ENCODE results near the gene RNF227. TPM values are rescaled to one million over a fixed set of nuclear protein-coding genes. Genes with fewer than 3 reads are reported as not detected.

Gene RNF227
- total and polyA plus RNA-seq, 2 of the 13 experiments (the other 11 are each of a cell fraction or from before 2014, with no cell fraction given), result 0.20 to 0.79 TPM

GRCh38 chr17:7887482-7888183 is 28.5 kb downstream of the RNF227 start (continued):
- TF ChIP-seq ZNF331 (CRISPR knock-in tag; IDR thresholded peaks at IDR 0.05) (peak; percentile 20; the same call in 1 of the 2 replicates), RFX1 (IDR thresholded peaks at IDR 0.05) (no peak), PHF8 (CRISPR knock-in tag; IDR thresholded peaks at IDR 0.05) (peak; percentile 71), ZNF629 (CRISPR knock-in tag; conservative IDR thresholded peaks at IDR 0.05) (no peak), CHCHD3 (CRISPR knock-in tag; IDR thresholded peaks at IDR 0.05) (no peak), ARID3A (IDR thresholded peaks at IDR 0.05; ENCODE audit: low read depth, low read length) (no peak), ARID4A (CRISPR knock-in tag; IDR thresholded peaks at IDR 0.05; ENCODE audit: borderline replicate concordance) (peak; percentile 77), NFYC (CRISPR knock-in tag; IDR thresholded peaks at IDR 0.05) (no peak), ISL2 (CRISPR knock-in tag; IDR thresholded peaks at IDR 0.05) (0 out of 2 replicates have a peak, but pooled peaks have one; percentile 36), ZBTB1 (CRISPR knock-in tag; IDR thresholded peaks at IDR 0.05; ENCODE audit: borderline replicate concordance) (no peak), ZBTB37 (CRISPR knock-in tag; IDR thresholded peaks at IDR 0.05) (peak; percentile 87), RORA (CRISPR knock-in tag; IDR thresholded peaks at IDR 0.05) (no peak), ZFP62 (CRISPR knock-in tag; IDR thresholded peaks at IDR 0.05) (no peak), TFE3 (CRISPR knock-in tag; IDR thresholded peaks at IDR 0.05) (no peak), ZNF841 (CRISPR knock-in tag; IDR thresholded peaks at IDR 0.05; ENCODE audit: borderline replicate concordance) (no peak), PHF21A (CRISPR knock-in tag; IDR thresholded peaks at IDR 0.05) (peak; percentile 65; the same call in 1 of the 2 replicates), ZNF501 (CRISPR knock-in tag; IDR thresholded peaks at IDR 0.05) (peak; percentile 62; the same call in 1 of the 2 replicates), ZNF598 (CRISPR knock-in tag; IDR thresholded peaks at IDR 0.05; ENCODE audit: borderline replicate concordance) (no peak), ZNF607 (CRISPR knock-in tag; IDR thresholded peaks at IDR 0.05; ENCODE audit: borderline replicate concordance) (peak; percentile 86; the same call in 1 of the 2 replicates), SMAD9 (CRISPR knock-in tag; IDR thresholded peaks at IDR 0.05) (no peak)
